ENCODE measurements around the gene EIF3F. TPM values are rescaled to one million over a fixed set of nuclear protein-coding genes. Genes with fewer than 3 reads are reported as not detected.

Gene EIF3F
- total and polyA plus RNA-seq, 9 of the 15 experiments (the other 6 are each of a cell fraction or from before 2014, with no cell fraction given): 50.1 to 259 (median 135) TPM

GRCh38 chr11:7965386-7965785, 21.8 kb upstream of the EIF3F start, which contains the start of gene NLRP10 (continued):
- TF ChIP-seq ZMIZ1 (IDR thresholded peaks at IDR 0.05; ENCODE audit: low read depth in 2 of 2, low read length in 2 of 2): no peak
- no peak for TF ChIP-seq RFX1 (IDR thresholded peaks at IDR 0.05)
- no peak for TF ChIP-seq PHB (CRISPR knock-in tag; IDR thresholded peaks at IDR 0.05)
- TF ChIP-seq ZNF324 (CRISPR knock-in tag; IDR thresholded peaks at IDR 0.05): no peak

- H3K4me1 ChIP-seq (replicated peaks in 1 of 2; ENCODE audit: control insufficient read depth in 2 of 2, insufficient read depth in 2 of 2, low read length in 2 of 2): peaks cover 0 to 3% of the 10 kb centered on the region in 2 experiments; a peak in 1 of 5 replicates
- no peak for DNase-seq (ENCODE audit: extremely low read depth in 1 of 4, low spot score in 3 of 4)
- 0% methylated on average over 1 of the region's 1 CpG for WGBS (ENCODE audit: insufficient coverage, low coverage, missing lambda C conversion rate)
- H3K4me3 ChIP-seq: no peak overlapping the region
- H4K20me1 ChIP-seq (replicated peaks; ENCODE audit: control insufficient read depth, insufficient read depth, low read length): no peaks in the 10 kb centered on the region
- in situ Hi-C loops (cut with MboI) (no loop called here), intact Hi-C loops (cut with micrococcal nuclease) (no loop called here)
- no peaks in the 10 kb centered on the region for H3K79me2 ChIP-seq (ENCODE audit: control insufficient read depth, insufficient read depth, low read length)
- no peaks in the 10 kb centered on the region for H3K36me3 ChIP-seq (ENCODE audit: control insufficient read depth, insufficient read depth, low read length)
- H3K9me1 ChIP-seq (ENCODE audit: control insufficient read depth, insufficient read depth, low read length): no peaks in the 10 kb centered on the region
- POLR2A ChIA-PET: no interaction called here
- CTCF ChIA-PET (ENCODE audit: low intra/inter-chr PET ratio): no interaction called here
- no peak; the same call in 2 of the 3 replicates for ATAC-seq
- no peak overlapping the region for H3K9ac ChIP-seq (ENCODE audit: insufficient read depth in 1 of 2, low read depth in 2 of 2, low read length in 2 of 2)
- no peak overlapping the region for H3K4me2 ChIP-seq (ENCODE audit: insufficient read depth, low read length)
- no peak overlapping the region for H3K27ac ChIP-seq (ENCODE audit: extremely low read depth, low read depth, low read length)
- no peak overlapping the region for H2AFZ ChIP-seq (ENCODE audit: low read depth, low read length)
- no peak for FAIRE-seq
- H3K27me3 ChIP-seq (ENCODE audit: control insufficient read depth in 2 of 2, insufficient read depth in 2 of 2, low read length in 2 of 2): no peaks in the 10 kb centered on the region
- no peaks in the 10 kb centered on the region for H3K9me3 ChIP-seq (replicated peaks; ENCODE audit: control insufficient read depth, insufficient read depth, low read depth, low read length)
- no TSS peak for BruUV-seq (replicated peaks)
- TF ChIP-seq CEBPG (CRISPR knock-in tag; IDR thresholded peaks at IDR 0.05): no peak
- no peak for TF ChIP-seq CEBPG (tag; conservative IDR thresholded peaks at IDR 0.05 in 1 of 2, IDR thresholded peaks at IDR 0.05 in 1 of 2)
- no peak for TF ChIP-seq KLF16 (IDR thresholded peaks at IDR 0.05)
- TF ChIP-seq ZBTB43 (CRISPR knock-in tag; IDR thresholded peaks at IDR 0.05): no peak
- TF ChIP-seq ETS1 (conservative IDR thresholded peaks at IDR 0.05; ENCODE audit: control insufficient read depth, low read depth, low read length): no peak
- no peak for TF ChIP-seq MAFK (IDR thresholded peaks at IDR 0.05; ENCODE audit: low read length)
- TF ChIP-seq SIN3B (IDR thresholded peaks at IDR 0.05; ENCODE audit: low read depth): no peak
- no peak for TF ChIP-seq FOXA1 (IDR thresholded peaks at IDR 0.05; ENCODE audit: borderline replicate concordance)
- no peak for TF ChIP-seq SMARCC2 (IDR thresholded peaks at IDR 0.05; ENCODE audit: low read depth)
Observed at GRCh38 chr11:7967097-7967496, 20.0 kb upstream of the EIF3F start.

All from K562 (cell line).